ENCODE measurements around the gene GABRG1. TPM values are rescaled to one million over a fixed set of nuclear protein-coding genes. Genes with fewer than 3 reads are reported as not detected.

Gene GABRG1
- total RNA-seq, 6 donors from 2014 or later = not detected

- no peak for ATAC-seq (ENCODE audit: low FRiP score in 2 of 2)
- Histone ChIP-seq H3K4me1 (no peaks in the 10 kb centered on the region), H3K9me3 (no peaks in the 10 kb centered on the region), H3K27me3 (no peaks in the 10 kb centered on the region), H3K27ac (no peak overlapping the region), H3K4me3 (no peak overlapping the region), H3K36me3 (no peaks in the 10 kb centered on the region)
- TF ChIP-seq CTCF (IDR thresholded peaks at IDR 0.05) (no peak), POLR2A (IDR thresholded peaks at IDR 0.05) (no peak), EP300 (IDR thresholded peaks at IDR 0.05) (no peak), POLR2AphosphoS5 (IDR thresholded peaks at IDR 0.05) (no peak)
- DNase-seq = no peak
These were observed 107.5 kb downstream of the GABRG1 start for GRCh38 chr4:46016306-46016705.

- TF ChIP-seq POLR2AphosphoS5 (IDR thresholded peaks at IDR 0.05) = no peak
- TF ChIP-seq POLR2A (IDR thresholded peaks at IDR 0.05) = no peak
- no peak for TF ChIP-seq EP300 (IDR thresholded peaks at IDR 0.05)
- no peak for TF ChIP-seq CTCF (IDR thresholded peaks at IDR 0.05)
- Histone ChIP-seq H3K27me3 (no peaks in the 10 kb centered on the region), H3K36me3 (no peaks in the 10 kb centered on the region), H3K4me3 (no peak overlapping the region), H3K4me1 (no peaks in the 10 kb centered on the region), H3K27ac (no peak overlapping the region), H3K9me3 (no peaks in the 10 kb centered on the region)
- no peak for DNase-seq
- ATAC-seq (ENCODE audit: low FRiP score in 2 of 2) = no peak
These were observed 131.1 kb downstream of the GABRG1 start for GRCh38 chr4:45992728-45993127.

- no peaks in the 10 kb centered on the region for H3K36me3 ChIP-seq
- DNase-seq = no peak
- no peak overlapping the region for H3K4me3 ChIP-seq
- no peaks in the 10 kb centered on the region for H3K4me1 ChIP-seq
- no peaks in the 10 kb centered on the region for H3K9me3 ChIP-seq
- H3K27ac ChIP-seq = no peak overlapping the region
- H3K27me3 ChIP-seq = no peaks in the 10 kb centered on the region
- WGBS, 2 donors = 71 to 78% methylated on average over 1 of the region's 1 CpG
- TF ChIP-seq POLR2A (IDR thresholded peaks at IDR 0.05) (no peak), EP300 (IDR thresholded peaks at IDR 0.05) (no peak), CTCF (IDR thresholded peaks at IDR 0.05) (no peak), POLR2AphosphoS5 (IDR thresholded peaks at IDR 0.05) (no peak)
- ATAC-seq (ENCODE audit: low FRiP score in 2 of 2) = no peak
These were observed 134.1 kb downstream of the GABRG1 start for GRCh38 chr4:45989775-45990174.

- TF ChIP-seq EP300 (IDR thresholded peaks at IDR 0.05) (no peak), CTCF (IDR thresholded peaks at IDR 0.05) (no peak), POLR2AphosphoS5 (IDR thresholded peaks at IDR 0.05) (no peak), POLR2A (IDR thresholded peaks at IDR 0.05) (no peak)
- H3K27ac ChIP-seq = no peak overlapping the region
- 79 to 81% methylated on average over 1 of the region's 1 CpG for WGBS, 2 donors
- no peaks in the 10 kb centered on the region for H3K27me3 ChIP-seq
- no peak overlapping the region for H3K4me3 ChIP-seq
- H3K36me3 ChIP-seq = no peaks in the 10 kb centered on the region
- no peaks in the 10 kb centered on the region for H3K9me3 ChIP-seq
- no peaks in the 10 kb centered on the region for H3K4me1 ChIP-seq
- DNase-seq (no peak), ATAC-seq (ENCODE audit: low FRiP score in 2 of 2) (no peak)
These were observed 136.0 kb downstream of the GABRG1 start for GRCh38 chr4:45987858-45988257.

All from upper lobe of left lung (tissue), 6 donors.